Panc1 (cell line): ENCODE measurements around the gene MNAT1. TPM values are rescaled to one million over a fixed set of nuclear protein-coding genes. Genes with fewer than 3 reads are reported as not detected.

ENCODE experiments used
- ATAC-seq: fragments of 200-7000 bp; cut with Tn5 transposase; 2 replicates; pipeline ENCODE4 v1.9.1; 2020; ENCODE audit warnings: mild to moderate bottlenecking, moderate library complexity
- BruUV-seq: library from RNA; stranded (reverse); fragments of 400-500 nt; replicated peaks from 2 replicates; lab custom pipeline; 2021; lab: Mats Ljungman, UMichigan
- CTCF ChIA-PET: fragments of 300-600 bp; sonication (Branson Sonifier 250); formaldehyde crosslinking; loops from one replicate; lab custom pipeline; 2022; ENCODE audit warnings: antibody characterized with exemption; lab: Charles Lee
- POLR2A ChIA-PET: fragments of 300-600 bp; sonication (Branson Sonifier 250); formaldehyde crosslinking; loops from one replicate; lab custom pipeline; 2022; ENCODE audit warnings: antibody characterized with exemption; lab: Charles Lee
- DNase-seq: peaks from one replicate; pipeline ENCODE4 v3.0.0-alpha.2; 2010; ENCODE audit warnings: low read depth, low spot score
- H3K27ac ChIP-seq: 2 replicates; pipeline ENCODE4 v1.5.1; 2011; ENCODE audit warnings: mild to moderate bottlenecking, low read length, inconsistent platforms
- H3K27me3 ChIP-seq: fragments of 200-500 bp; sonication (Bioruptor generic); 2 replicates; pipeline ENCODE4 v1.6.0; 2014; ENCODE audit warnings: low read length, inconsistent platforms; ENCODE audit not compliant: control insufficient read depth, insufficient read depth
- H3K36me3 ChIP-seq: fragments of 200-500 bp; sonication (Bioruptor generic); 2 replicates; pipeline ENCODE4 v1.5.1; 2014; ENCODE audit warnings: inconsistent platforms, mild to moderate bottlenecking, low read length, moderate library complexity; ENCODE audit not compliant: control insufficient read depth, insufficient read depth
- H3K4me1 ChIP-seq: 2 replicates; pipeline ENCODE4 v1.5.1; 2011; ENCODE audit warnings: inconsistent platforms, mild to moderate bottlenecking, low read length, moderate library complexity; ENCODE audit not compliant: control insufficient read depth, insufficient read depth
- H3K4me3 ChIP-seq, 2 experiments: 2 replicates each; pipeline ENCODE4 v1.5.1; 2011 to 2012; ENCODE audit warnings: low read depth in 2 of 2, low read length in 2 of 2, mild to moderate bottlenecking in 2 of 2, inconsistent platforms in 1 of 2, moderate library complexity in 1 of 2
- H3K9me3 ChIP-seq: fragments of 200-500 bp; sonication (Bioruptor generic); 2 replicates; pipeline ENCODE4 v1.5.1; 2014; ENCODE audit warnings: low read depth, mild to moderate bottlenecking, inconsistent platforms, low read length, moderate library complexity; ENCODE audit not compliant: control insufficient read depth, insufficient read depth
- CTCF ChIP-seq: fragments of 450-650 bp; IDR thresholded peaks from 2 replicates; pipeline ENCODE4 v1.5.1; 2017; ENCODE audit warnings: mild to moderate bottlenecking
- POLR2AphosphoS5 ChIP-seq: IDR thresholded peaks from 2 replicates; pipeline ENCODE4 v1.6.1; 2012; ENCODE audit warnings: mild to moderate bottlenecking, low read depth, low read length, moderate library complexity
- REST ChIP-seq, 2 experiments: IDR thresholded peaks; 2 replicates each; pipeline ENCODE4 v1.6.1; 2011 to 2012; ENCODE audit warnings: low read depth in 2 of 2, control low read depth in 1 of 2, low read length in 1 of 2, mild to moderate bottlenecking in 1 of 2, moderate library complexity in 1 of 2; ENCODE audit not compliant: insufficient read depth in 1 of 2
- SIN3A ChIP-seq: IDR thresholded peaks from 2 replicates; pipeline ENCODE4 v1.6.1; 2012; ENCODE audit warnings: low read depth, mild to moderate bottlenecking, low read length, moderate library complexity, borderline replicate concordance; ENCODE audit not compliant: insufficient read depth
- TCF7L2 ChIP-seq: IDR thresholded peaks from 2 replicates; pipeline ENCODE4 v1.6.1; 2011; ENCODE audit warnings: mild to moderate bottlenecking, low read depth, low read length, inconsistent platforms
- in situ Hi-C: cut with HindIII; loops from 2 replicates; pipeline ENCODE4 v1.10.0; 2016; ENCODE audit warnings: low sequenced_read_pairs, low pct_unique_long_range_greater_than_20kb
- intact Hi-C: fragments of 100-400 bp; cut with micrococcal nuclease; formaldehyde crosslinking; loops from one replicate; pipeline ENCODE4 v1.10.0; 2022; ENCODE audit not compliant: unreplicated experiment
- total RNA-seq: library from RNA; stranded (reverse); gene quantifications from one replicate; pipeline ENCODE4 v1.2.1, GENCODE V29; 2021; ENCODE audit not compliant: unreplicated experiment

MNAT1 gene
- total RNA-seq, 1 experiment from 2014 or later: 29.4 TPM

GRCh38 chr14:60773558-60773957, 39.0 kb downstream of the MNAT1 start:
- Histone ChIP-seq H3K27ac (no peak overlapping the region), H3K4me3 (no peak overlapping the region), H3K27me3 (no peaks in the 10 kb centered on the region), H3K36me3 (no peaks in the 10 kb centered on the region), H3K4me1 (no peaks in the 10 kb centered on the region), H3K9me3 (no peaks in the 10 kb centered on the region)
- ATAC-seq: no peak
- in situ Hi-C loops: no loop called here
- ChIA-PET CTCF (no interaction called here), POLR2A (no interaction called here)
- no peak for DNase-seq
- TF ChIP-seq TCF7L2 (no peak), POLR2AphosphoS5 (no peak), SIN3A (no peak), CTCF (no peak), REST (IDR thresholded peaks at IDR 0.05; ENCODE audit: insufficient read depth in 1 of 2, low read depth in 2 of 2, low read length in 1 of 2) (no peak)
- no TSS peak for BruUV-seq
- intact Hi-C loops: no loop called here

GRCh38 chr14:60775296-60775695, 40.7 kb downstream of the MNAT1 start:
- POLR2A ChIA-PET: no interaction called here
- no peak for TF ChIP-seq TCF7L2
- TF ChIP-seq REST (IDR thresholded peaks at IDR 0.05; ENCODE audit: insufficient read depth in 1 of 2, low read depth in 2 of 2, low read length in 1 of 2): no peak
- no peak for TF ChIP-seq CTCF
- TF ChIP-seq POLR2AphosphoS5: no peak
- TF ChIP-seq SIN3A: no peak
- no TSS peak for BruUV-seq

More at GRCh38 chr14:60775296-60775695, 40.7 kb downstream of the MNAT1 start:
- intact Hi-C loops: no loop called here
- in situ Hi-C loops: no loop called here
- Histone ChIP-seq H3K4me1 (no peaks in the 10 kb centered on the region), H3K27ac (no peak overlapping the region), H3K4me3 (no peak overlapping the region), H3K9me3 (no peaks in the 10 kb centered on the region), H3K27me3 (no peaks in the 10 kb centered on the region), H3K36me3 (no peaks in the 10 kb centered on the region)
- DNase-seq (no peak), ATAC-seq (no peak)
- CTCF ChIA-PET: no interaction called here
